Measurements from ENCODE around the gene LCK. TPM values are rescaled to one million over a fixed set of nuclear protein-coding genes. Genes with fewer than 3 reads are reported as not detected.

The LCK gene
- total RNA-seq, 2 donors from 2014 or later = 1.8 to 4.4 TPM

- TF ChIP-seq, protein P1, sequence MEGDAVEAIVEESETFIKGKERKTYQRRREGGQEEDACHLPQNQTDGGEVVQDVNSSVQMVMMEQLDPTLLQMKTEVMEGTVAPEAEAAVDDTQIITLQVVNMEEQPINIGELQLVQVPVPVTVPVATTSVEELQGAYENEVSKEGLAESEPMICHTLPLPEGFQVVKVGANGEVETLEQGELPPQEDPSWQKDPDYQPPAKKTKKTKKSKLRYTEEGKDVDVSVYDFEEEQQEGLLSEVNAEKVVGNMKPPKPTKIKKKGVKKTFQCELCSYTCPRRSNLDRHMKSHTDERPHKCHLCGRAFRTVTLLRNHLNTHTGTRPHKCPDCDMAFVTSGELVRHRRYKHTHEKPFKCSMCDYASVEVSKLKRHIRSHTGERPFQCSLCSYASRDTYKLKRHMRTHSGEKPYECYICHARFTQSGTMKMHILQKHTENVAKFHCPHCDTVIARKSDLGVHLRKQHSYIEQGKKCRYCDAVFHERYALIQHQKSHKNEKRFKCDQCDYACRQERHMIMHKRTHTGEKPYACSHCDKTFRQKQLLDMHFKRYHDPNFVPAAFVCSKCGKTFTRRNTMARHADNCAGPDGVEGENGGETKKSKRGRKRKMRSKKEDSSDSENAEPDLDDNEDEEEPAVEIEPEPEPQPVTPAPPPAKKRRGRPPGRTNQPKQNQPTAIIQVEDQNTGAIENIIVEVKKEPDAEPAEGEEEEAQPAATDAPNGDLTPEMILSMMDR (conservative IDR thresholded peaks at IDR 0.05) = no peak
- no peaks in the 10 kb centered on the region for H3K9me3 ChIP-seq (ENCODE audit: control insufficient read depth, low read length)
- no peaks in the 10 kb centered on the region for H3K27me3 ChIP-seq (ENCODE audit: control insufficient read depth, insufficient read depth, low read length, poor library complexity, severe bottlenecking)
- peak overlapping the region; percentile 53 for H3K9ac ChIP-seq (ENCODE audit: extremely low read depth, low read length, poor library complexity, severe bottlenecking)
- H3K4me3 ChIP-seq (ENCODE audit: low read length) = peak overlapping the region; percentile 93
- Mint-ChIP-seq H3K27me3 (ENCODE audit: insufficient read depth) (peaks cover 19% of the 10 kb centered on the region), H3K9me3 (no peaks in the 10 kb centered on the region), H3K27ac (peak overlapping the region; percentile 80), H3K4me1 (peaks cover 12% of the 10 kb centered on the region), H3K4me3 (peak overlapping the region; percentile 72), H3K36me3 (ENCODE audit: low read depth) (peaks cover under 1% of the 10 kb centered on the region)
- H3K4me1 ChIP-seq (ENCODE audit: control insufficient read depth, insufficient read depth, low read length) = no peaks in the 10 kb centered on the region
- 2% methylated on average over 26 to 55 of the region's 55 CpGs for WGBS, 2 experiments (ENCODE audit: insufficient coverage in 1 of 2, insufficient read length in 1 of 2)
- no peak overlapping the region for H3K27ac ChIP-seq (ENCODE audit: low read depth, low read length)
- peak; percentile 87 for DNase-seq
- no peaks in the 10 kb centered on the region for H3K36me3 ChIP-seq (ENCODE audit: control insufficient read depth, insufficient read depth, low read length)
Observed at GRCh38 chr1:32241001-32241763, 9.9 kb upstream of the LCK start.

GRCh38 chr1:32242341-32242851, 8.7 kb upstream of the LCK start:
- H3K27ac Mint-ChIP-seq = no peak overlapping the region
- Histone ChIP-seq H3K27ac (ENCODE audit: low read depth, low read length) (no peak overlapping the region), H3K27me3 (ENCODE audit: control insufficient read depth, insufficient read depth, low read length, poor library complexity, severe bottlenecking) (no peaks in the 10 kb centered on the region), H3K9me3 (ENCODE audit: control insufficient read depth, low read length) (no peaks in the 10 kb centered on the region), H3K9ac (ENCODE audit: extremely low read depth, low read length, poor library complexity, severe bottlenecking) (no peak overlapping the region), H3K36me3 (ENCODE audit: control insufficient read depth, insufficient read depth, low read length) (no peaks in the 10 kb centered on the region), H3K4me1 (ENCODE audit: control insufficient read depth, insufficient read depth, low read length) (no peaks in the 10 kb centered on the region), H3K4me3 (ENCODE audit: low read length) (no peak overlapping the region)
- peaks cover 12% of the 10 kb centered on the region for H3K4me1 Mint-ChIP-seq
- no peaks in the 10 kb centered on the region for H3K36me3 Mint-ChIP-seq (ENCODE audit: low read depth)
- peak; percentile 60 for DNase-seq
- no peaks in the 10 kb centered on the region for H3K9me3 Mint-ChIP-seq
- H3K27me3 Mint-ChIP-seq (ENCODE audit: insufficient read depth) = peaks cover 19% of the 10 kb centered on the region
- H3K4me3 Mint-ChIP-seq = peak overlapping the region; percentile 7
- TF ChIP-seq, protein P1 (conservative IDR thresholded peaks at IDR 0.05) = no peak
- WGBS, 2 experiments (ENCODE audit: insufficient coverage in 1 of 2, insufficient read length in 1 of 2) = 61 to 63% methylated on average over 6 to 7 of the region's 7 CpGs

- H3K4me1 Mint-ChIP-seq = peaks cover 7% of the 10 kb centered on the region
- H3K36me3 Mint-ChIP-seq (ENCODE audit: low read depth) = no peaks in the 10 kb centered on the region
- Histone ChIP-seq H3K9ac (ENCODE audit: extremely low read depth, low read length, poor library complexity, severe bottlenecking) (no peak within 1 kb of the TSS), H3K36me3 (ENCODE audit: control insufficient read depth, insufficient read depth, low read length) (no peaks in the 10 kb centered on the region), H3K4me1 (ENCODE audit: control insufficient read depth, insufficient read depth, low read length) (no peaks in the 10 kb centered on the region), H3K9me3 (ENCODE audit: control insufficient read depth, low read length) (no peaks in the 10 kb centered on the region), H3K27me3 (ENCODE audit: control insufficient read depth, insufficient read depth, low read length, poor library complexity, severe bottlenecking) (no peaks in the 10 kb centered on the region), H3K4me3 (ENCODE audit: low read length) (no peak within 1 kb of the TSS), H3K27ac (ENCODE audit: low read depth, low read length) (no peak within 1 kb of the TSS)
- no peak within 1 kb of the TSS for H3K27ac Mint-ChIP-seq
- 90% methylated on average over 3 of the region's 3 CpGs; no CpG with 5 or more reads in 1 of the 2 experiments for WGBS, 2 experiments (ENCODE audit: insufficient coverage in 1 of 2, insufficient read length in 1 of 2)
- DNase-seq = no peak
- peaks cover 8% of the 10 kb centered on the region for H3K27me3 Mint-ChIP-seq (ENCODE audit: insufficient read depth)
- H3K4me3 Mint-ChIP-seq = no peak within 1 kb of the TSS
- no peaks in the 10 kb centered on the region for H3K9me3 Mint-ChIP-seq
- TF ChIP-seq, protein P1 (conservative IDR thresholded peaks at IDR 0.05) = no peak
Observed at GRCh38 chr1:32246888-32247273, 4.2 kb upstream of the LCK start, which contains the start of gene FAM167B. Gene FAM167B (plus strand): TSS chr1:32247222. CDS start chr1:32247422, 200 bp downstream.

Data from endodermal cell (in vitro differentiated cells).